ENCODE results near the gene BTNL9. TPM values are rescaled to one million over a fixed set of nuclear protein-coding genes. Genes with fewer than 3 reads are reported as not detected.
"Not testable (repeated sequence)": the region's sequence is repeated elsewhere in the genome, so short reads cannot be mapped to it uniquely, and the experiment has no call there.

BTNL9 gene
- polyA plus RNA-seq, 3 donors: not detected

- Histone ChIP-seq H3K9ac (ENCODE audit: insufficient read depth, low read length, poor library complexity, severe bottlenecking) (no peak overlapping the region), H3K4me1 (ENCODE audit: control insufficient read depth in 1 of 2, insufficient read depth in 2 of 2, low read length in 2 of 2) (no peaks in the 10 kb centered on the region), H3K27ac (ENCODE audit: low read depth in 1 of 2, low read length in 2 of 2) (no peak overlapping the region), H4K20me1 (ENCODE audit: insufficient read depth, low read length) (no peaks in the 10 kb centered on the region), H3K36me3 (replicated peaks in 1 of 2; ENCODE audit: control insufficient read depth in 1 of 2, insufficient read depth in 2 of 2, low read length in 2 of 2) (no peaks in the 10 kb centered on the region), H3K4me3 (replicated peaks in 1 of 3; ENCODE audit: low read depth in 2 of 3, low read length in 3 of 3) (no peak overlapping the region), H3K79me2 (ENCODE audit: insufficient read depth, low read length) (no peaks in the 10 kb centered on the region), H3K9me3 (replicated peaks in 1 of 2; ENCODE audit: control insufficient read depth in 1 of 2, insufficient read depth in 1 of 2, low read length in 2 of 2) (no peaks in the 10 kb centered on the region), H3K4me2 (replicated peaks; ENCODE audit: extremely low read depth, low read length, poor library complexity, severe bottlenecking) (no peak overlapping the region), H2AFZ (ENCODE audit: insufficient read depth, low read depth, low read length, poor library complexity, severe bottlenecking) (no peak overlapping the region), H3K27me3 (ENCODE audit: control insufficient read depth in 2 of 2, insufficient read depth in 2 of 2, low read length in 2 of 2) (no peaks in the 10 kb centered on the region)
- Mint-ChIP-seq H3K27ac (no peak overlapping the region), H3K4me1 (no peaks in the 10 kb centered on the region), H3K27me3 (ENCODE audit: low read depth in 3 of 3) (peaks cover 2 to 3% (median 2%) of the 10 kb centered on the region in 3 donors), H3K4me3 (no peak overlapping the region), H3K9me3 (peaks cover 0 to 7% (median 4%) of the 10 kb centered on the region in 7 donors), H3K36me3 (no peaks in the 10 kb centered on the region)
- no peak for DNase-seq
- 92% methylated on average over 6 of the region's 6 CpGs for WGBS (ENCODE audit: insufficient coverage)
- no peak for TF ChIP-seq CTCF (IDR thresholded peaks at IDR 0.05)
- intact Hi-C loops (cut with micrococcal nuclease): no loop called here
These were observed 31.9 kb upstream of the BTNL9 start for GRCh38 chr5:181008136-181008535.

GRCh38 chr5:181010018-181010417, 30.0 kb upstream of the BTNL9 start:
- H3K27me3 ChIP-seq (ENCODE audit: control insufficient read depth in 2 of 2, insufficient read depth in 2 of 2, low read length in 2 of 2); H3K27ac ChIP-seq (ENCODE audit: low read depth in 1 of 2, low read length in 2 of 2); H3K36me3 Mint-ChIP-seq; H3K36me3 ChIP-seq (replicated peaks in 1 of 2; ENCODE audit: control insufficient read depth in 1 of 2, insufficient read depth in 2 of 2, low read length in 2 of 2); DNase-seq; H3K4me3 Mint-ChIP-seq; H3K4me2 ChIP-seq (replicated peaks; ENCODE audit: extremely low read depth, low read length, poor library complexity, severe bottlenecking); H2AFZ ChIP-seq (ENCODE audit: insufficient read depth, low read depth, low read length, poor library complexity, severe bottlenecking); H3K79me2 ChIP-seq (ENCODE audit: insufficient read depth, low read length); H3K9me3 ChIP-seq (replicated peaks in 1 of 2; ENCODE audit: control insufficient read depth in 1 of 2, insufficient read depth in 1 of 2, low read length in 2 of 2); H4K20me1 ChIP-seq (ENCODE audit: insufficient read depth, low read length); H3K4me3 ChIP-seq (replicated peaks in 1 of 3; ENCODE audit: low read depth in 2 of 3, low read length in 3 of 3); intact Hi-C loops (cut with micrococcal nuclease); H3K27ac Mint-ChIP-seq; H3K4me1 ChIP-seq (ENCODE audit: control insufficient read depth in 1 of 2, insufficient read depth in 2 of 2, low read length in 2 of 2); H3K27me3 Mint-ChIP-seq (ENCODE audit: low read depth in 3 of 3); H3K4me1 Mint-ChIP-seq; H3K9ac ChIP-seq (ENCODE audit: insufficient read depth, low read length, poor library complexity, severe bottlenecking): not testable (repeated sequence)
- peaks cover 0 to 13% (median 5%) of the 10 kb centered on the region in 7 donors for H3K9me3 Mint-ChIP-seq
- no CpG with 5 or more reads among the region's 4 CpGs for WGBS (ENCODE audit: insufficient coverage)

DNA sequence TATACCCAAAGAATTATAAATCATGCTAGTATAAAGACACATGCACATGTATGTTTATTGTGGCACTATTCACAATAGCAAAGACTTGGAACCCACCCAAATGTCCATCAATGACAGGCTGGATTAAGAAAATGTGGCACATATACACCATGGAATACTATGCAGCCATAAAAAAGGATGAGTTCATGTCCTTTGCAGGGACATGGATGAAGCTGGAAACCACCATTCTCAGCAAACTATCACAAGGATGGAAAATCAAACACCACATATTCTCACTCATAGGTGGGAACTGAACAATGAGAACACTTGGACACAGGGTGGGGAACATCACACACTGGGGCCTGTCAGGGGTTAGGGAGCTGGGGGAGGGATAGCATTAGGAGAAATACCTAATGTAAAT, 25.4 kb upstream of the BTNL9 start:
- H3K4me2 ChIP-seq (replicated peaks; ENCODE audit: extremely low read depth, low read length, poor library complexity, severe bottlenecking); intact Hi-C loops (cut with micrococcal nuclease); H3K9ac ChIP-seq (ENCODE audit: insufficient read depth, low read length, poor library complexity, severe bottlenecking); DNase-seq; H3K9me3 ChIP-seq (replicated peaks in 1 of 2; ENCODE audit: control insufficient read depth in 1 of 2, insufficient read depth in 1 of 2, low read length in 2 of 2); H3K27ac ChIP-seq (ENCODE audit: low read depth in 1 of 2, low read length in 2 of 2); H3K27ac Mint-ChIP-seq; H3K36me3 ChIP-seq (replicated peaks in 1 of 2; ENCODE audit: control insufficient read depth in 1 of 2, insufficient read depth in 2 of 2, low read length in 2 of 2); H3K79me2 ChIP-seq (ENCODE audit: insufficient read depth, low read length); H3K4me3 ChIP-seq (replicated peaks in 1 of 3; ENCODE audit: low read depth in 2 of 3, low read length in 3 of 3); H4K20me1 ChIP-seq (ENCODE audit: insufficient read depth, low read length); H3K27me3 Mint-ChIP-seq (ENCODE audit: low read depth in 3 of 3); H3K4me1 Mint-ChIP-seq; H3K27me3 ChIP-seq (ENCODE audit: control insufficient read depth in 2 of 2, insufficient read depth in 2 of 2, low read length in 2 of 2); H3K4me3 Mint-ChIP-seq; H2AFZ ChIP-seq (ENCODE audit: insufficient read depth, low read depth, low read length, poor library complexity, severe bottlenecking); H3K36me3 Mint-ChIP-seq; H3K4me1 ChIP-seq (ENCODE audit: control insufficient read depth in 1 of 2, insufficient read depth in 2 of 2, low read length in 2 of 2): not testable (repeated sequence)
- H3K9me3 Mint-ChIP-seq: peaks cover 0 to 17% (median 5%) of the 10 kb centered on the region in 7 donors

DNA sequence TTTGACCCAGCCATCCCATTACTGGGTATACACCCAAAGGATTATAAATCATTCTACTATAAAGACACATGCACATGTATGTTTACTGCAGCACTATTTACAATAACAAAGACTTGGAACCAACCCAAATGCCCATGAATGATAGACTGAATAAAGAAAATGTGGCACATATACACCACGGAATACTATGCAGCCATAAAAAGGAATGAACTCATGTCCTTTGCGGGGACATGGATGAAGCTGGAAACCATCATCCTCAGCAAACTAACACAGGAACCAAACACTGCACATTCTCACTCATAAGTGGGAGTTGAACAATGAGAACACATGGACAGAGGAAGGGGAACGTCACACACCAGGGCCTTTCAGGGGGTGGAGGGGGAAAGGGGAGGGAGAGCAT, 22.6 kb upstream of the BTNL9 start:
- H3K4me1 ChIP-seq (ENCODE audit: control insufficient read depth in 1 of 2, insufficient read depth in 2 of 2, low read length in 2 of 2); H4K20me1 ChIP-seq (ENCODE audit: insufficient read depth, low read length); H3K4me3 ChIP-seq (replicated peaks in 1 of 3; ENCODE audit: low read depth in 2 of 3, low read length in 3 of 3); intact Hi-C loops (cut with micrococcal nuclease); H3K36me3 Mint-ChIP-seq; H3K4me3 Mint-ChIP-seq; H3K4me2 ChIP-seq (replicated peaks; ENCODE audit: extremely low read depth, low read length, poor library complexity, severe bottlenecking); H3K4me1 Mint-ChIP-seq; H3K27ac ChIP-seq (ENCODE audit: low read depth in 1 of 2, low read length in 2 of 2); H3K36me3 ChIP-seq (replicated peaks in 1 of 2; ENCODE audit: control insufficient read depth in 1 of 2, insufficient read depth in 2 of 2, low read length in 2 of 2); H2AFZ ChIP-seq (ENCODE audit: insufficient read depth, low read depth, low read length, poor library complexity, severe bottlenecking); H3K27ac Mint-ChIP-seq; H3K27me3 Mint-ChIP-seq (ENCODE audit: low read depth in 3 of 3); H3K9ac ChIP-seq (ENCODE audit: insufficient read depth, low read length, poor library complexity, severe bottlenecking); H3K27me3 ChIP-seq (ENCODE audit: control insufficient read depth in 2 of 2, insufficient read depth in 2 of 2, low read length in 2 of 2); H3K79me2 ChIP-seq (ENCODE audit: insufficient read depth, low read length); DNase-seq: not testable (repeated sequence)
- WGBS (ENCODE audit: insufficient coverage): 100% methylated on average over 1 of the region's 3 CpGs
- peaks cover 7 to 37% (median 15%) of the 10 kb centered on the region in 7 donors for H3K9me3 Mint-ChIP-seq
- H3K9me3 ChIP-seq (replicated peaks in 1 of 2; ENCODE audit: control insufficient read depth in 1 of 2, insufficient read depth in 1 of 2, low read length in 2 of 2): peaks cover 9 to 20% of the 10 kb centered on the region in 2 donors

All from CD14-positive monocyte (primary cell).